H1 (cell line): ENCODE results near the gene KLHL41. TPM values are rescaled to one million over a fixed set of nuclear protein-coding genes. Genes with fewer than 3 reads are reported as not detected.

Source experiments
- CTCF ChIA-PET: fragments of 300-600 bp; sonication (Branson Sonifier 250); formaldehyde crosslinking; loops from one replicate; lab custom pipeline; 2021; ENCODE audit not compliant: partially characterized antibody; lab: Charles Lee
- POLR2A ChIA-PET: fragments of 300-600 bp; sonication (Branson Sonifier 250); formaldehyde crosslinking; loops from one replicate; lab custom pipeline; 2021; ENCODE audit warnings: inconsistent platforms; ENCODE audit not compliant: partially characterized antibody; lab: Charles Lee
- DNase-seq, 2 experiments: peaks; one replicate each; pipeline versions ENCODE4 v3.0.0 to v3.0.0-alpha.2; 2010 to 2022; ENCODE audit warnings: low spot score in 2 of 2, low read depth in 1 of 2, mixed read lengths in 1 of 2
- FAIRE-seq: peaks from 2 replicates; lab custom pipeline; 2011; peaks lifted over from hg19 to GRCh38; lab: Jason Lieb, UNC
- H2AFZ ChIP-seq: 2 replicates; pipeline ENCODE4 v1.8.1; 2012; ENCODE audit warnings: low read length, inconsistent platforms
- H2AK5ac ChIP-seq: 2 replicates; pipeline ENCODE4 v1.6.1; 2013; ENCODE audit warnings: low read depth, low read length
- H2BK120ac ChIP-seq: replicated peaks from 2 replicates; pipeline ENCODE3; 2013; ENCODE audit warnings: low read depth, low read length, inconsistent platforms
- H2BK12ac ChIP-seq: 2 replicates; pipeline ENCODE4 v1.6.1; 2013; ENCODE audit warnings: low read depth, low read length
- H2BK15ac ChIP-seq: 2 replicates; pipeline ENCODE4 v1.6.1; 2013; ENCODE audit warnings: low read length
- H2BK20ac ChIP-seq: 2 replicates; pipeline ENCODE4 v1.6.1; 2013; ENCODE audit warnings: low read length
- H2BK5ac ChIP-seq: 2 replicates; pipeline ENCODE4 v1.6.1; 2013; ENCODE audit warnings: low read depth, low read length
- H3K14ac ChIP-seq: 2 replicates; pipeline ENCODE4 v1.6.1; 2013; ENCODE audit warnings: inconsistent platforms; ENCODE audit not compliant: insufficient read length
- H3K18ac ChIP-seq: 2 replicates; pipeline ENCODE4 v1.6.1; 2013; ENCODE audit warnings: low read length; ENCODE audit errors: extremely low read depth
- H3K23ac ChIP-seq: 2 replicates; pipeline ENCODE4 v1.6.1; 2013; ENCODE audit warnings: inconsistent platforms; ENCODE audit not compliant: insufficient read length
- H3K23me2 ChIP-seq: 2 replicates; pipeline ENCODE4 v1.6.1; 2013; ENCODE audit warnings: low read depth, low read length
- H3K27ac ChIP-seq: 2 replicates; pipeline ENCODE4 v1.6.1; 2011; ENCODE audit warnings: low read depth, low read length, inconsistent platforms
- H3K27me3 ChIP-seq, 4 experiments: replicated peaks in 1 of 4; 1 replicate in 1 of 4; 2 replicates in 3 of 4; pipeline versions ENCODE4 v1.6.1 to v1.8.1; 2011 to 2013; ENCODE audit warnings: low read length in 3 of 4, mild to moderate bottlenecking in 3 of 4, inconsistent platforms in 2 of 4, mixed read lengths in 2 of 4, moderate library complexity in 1 of 4; ENCODE audit not compliant: control insufficient read depth in 3 of 4, insufficient read depth in 3 of 4; ENCODE audit errors: extremely low read depth in 1 of 4
- H3K36me3 ChIP-seq, 4 experiments: 2 replicates each; pipeline versions ENCODE4 v1.6.1 to v1.8.1; 2011 to 2013; ENCODE audit warnings: mild to moderate bottlenecking in 4 of 4, low read length in 3 of 4, moderate library complexity in 2 of 4, control low read depth in 1 of 4, inconsistent platforms in 1 of 4; ENCODE audit not compliant: insufficient read depth in 4 of 4, control insufficient read depth in 2 of 4
- H3K4ac ChIP-seq: replicated peaks from 2 replicates; pipeline ENCODE3; 2013; ENCODE audit warnings: low read length, low read depth, mixed read lengths, inconsistent platforms; ENCODE audit not compliant: insufficient read length
- H3K4me1 ChIP-seq, 4 experiments: replicated peaks in 1 of 4; 1 replicate in 1 of 4; 2 replicates in 3 of 4; pipeline versions ENCODE4 v1.6.1 to v1.8.1; 2011 to 2013; ENCODE audit warnings: low read length in 3 of 4, inconsistent platforms in 2 of 4, mixed read lengths in 1 of 4; ENCODE audit not compliant: insufficient read depth in 4 of 4, control insufficient read depth in 3 of 4
- H3K4me2 ChIP-seq, 2 experiments: 2 replicates each; pipeline versions ENCODE4 v1.6.1 to v1.8.1; 2011 to 2013; ENCODE audit warnings: low read depth in 2 of 2, low read length in 2 of 2, control low read depth in 1 of 2, inconsistent platforms in 1 of 2, mild to moderate bottlenecking in 1 of 2; ENCODE audit not compliant: insufficient read depth in 1 of 2
- H3K4me3 ChIP-seq, 4 experiments: fragments of 200-600, 300-600 bp in 1 of 4; sonication (generic), shearing (Covaris generic), sonication (Bioruptor Twin) in 1 of 4; 2 replicates each; pipeline versions ENCODE4 v1.5.1 to v1.8.1; 2011 to 2016; ENCODE audit warnings: low read length in 4 of 4, low read depth in 3 of 4, control low read depth in 2 of 4, inconsistent platforms in 2 of 4, mild to moderate bottlenecking in 2 of 4, mixed read lengths in 1 of 4, moderate library complexity in 1 of 4; ENCODE audit not compliant: insufficient read depth in 2 of 4; ENCODE audit errors: extremely low read depth in 1 of 4
- H3K56ac ChIP-seq: replicated peaks from 2 replicates; pipeline ENCODE3; 2013; ENCODE audit warnings: low read depth, mild to moderate bottlenecking, mixed read lengths, low read length, inconsistent platforms; ENCODE audit not compliant: insufficient read length
- H3K79me1 ChIP-seq: 2 replicates; pipeline ENCODE4 v1.6.1; 2013; ENCODE audit warnings: low read depth, low read length, control low read depth
- H3K79me2 ChIP-seq, 2 experiments: 2 replicates each; pipeline versions ENCODE4 v1.6.1 to v1.8.1; 2012 to 2013; ENCODE audit warnings: low read length in 2 of 2, mild to moderate bottlenecking in 2 of 2, inconsistent platforms in 1 of 2; ENCODE audit not compliant: insufficient read depth in 2 of 2, control insufficient read depth in 1 of 2
- H3K9ac ChIP-seq, 4 experiments: replicated peaks in 1 of 4; 1 replicate in 1 of 4; 2 replicates in 3 of 4; pipeline versions ENCODE4 v1.6.1 to v1.8.1; 2011 to 2013; ENCODE audit warnings: low read depth in 3 of 4, low read length in 3 of 4, control low read depth in 2 of 4, mild to moderate bottlenecking in 2 of 4, moderate library complexity in 2 of 4, inconsistent platforms in 1 of 4; ENCODE audit errors: extremely low read depth in 1 of 4
- H3K9me3 ChIP-seq, 2 experiments: 2 replicates each; pipeline versions ENCODE4 v1.6.1 to v1.8.1; 2012 to 2013; ENCODE audit warnings: mild to moderate bottlenecking in 2 of 2, moderate library complexity in 2 of 2, control low read depth in 1 of 2, inconsistent platforms in 1 of 2, low read depth in 1 of 2, low read length in 1 of 2, mixed read lengths in 1 of 2; ENCODE audit not compliant: insufficient read depth in 2 of 2
- H4K20me1 ChIP-seq, 2 experiments: replicated peaks in 1 of 2; 2 replicates each; pipeline versions ENCODE3 to v1.8.1; 2011 to 2013; ENCODE audit warnings: inconsistent platforms in 2 of 2, low read length in 2 of 2, mild to moderate bottlenecking in 1 of 2; ENCODE audit not compliant: insufficient read depth in 2 of 2, control insufficient read depth in 1 of 2
- H4K5ac ChIP-seq: 2 replicates; pipeline ENCODE4 v1.6.1; 2013; ENCODE audit warnings: low read length, low read depth, mixed read lengths, inconsistent platforms; ENCODE audit not compliant: insufficient read length
- H4K8ac ChIP-seq: 2 replicates; pipeline ENCODE4 v1.8.0; 2013; ENCODE audit warnings: mild to moderate bottlenecking, moderate library complexity, low read length, inconsistent platforms; ENCODE audit not compliant: insufficient read depth; ENCODE audit errors: extremely low read depth
- H4K91ac ChIP-seq: replicated peaks from 2 replicates; pipeline ENCODE3; 2013; ENCODE audit warnings: low read length, mixed read lengths, inconsistent platforms; ENCODE audit not compliant: insufficient read length
- NANOG ChIP-seq: IDR thresholded peaks from 2 replicates; pipeline ENCODE4 v1.6.1; 2011; ENCODE audit warnings: low read length, low read depth, mild to moderate bottlenecking, inconsistent platforms; ENCODE audit not compliant: insufficient read depth, poor library complexity, severe bottlenecking
- RAD21 ChIP-seq, 2 experiments: IDR thresholded peaks in 1 of 2; conservative IDR thresholded peaks in 1 of 2; 2 replicates each; pipeline ENCODE4 v1.6.1; 2011; ENCODE audit warnings: low read depth in 2 of 2, low read length in 2 of 2, improper control_type of control experiment in 1 of 2, inconsistent platforms in 1 of 2, mild to moderate bottlenecking in 1 of 2, moderate library complexity in 1 of 2
- WGBS, 2 experiments: shearing (Covaris generic) in 1 of 2; methylation state at CpG; one replicate each; pipeline versions ENCODE4 v1.1.6 to v1.1.7; 2013 to 2015; ENCODE audit warnings: low lambda C conversion rate in 2 of 2, mixed read lengths in 2 of 2, inconsistent platforms in 1 of 2, low coverage in 1 of 2, missing lambda C conversion rate in 1 of 2; ENCODE audit not compliant: insufficient replicate concordance in 2 of 2, insufficient coverage in 1 of 2, insufficient read length in 1 of 2; ENCODE audit errors: extremely low coverage in 1 of 2, missing lambda C conversion rate in 1 of 2; 5-methylcytosine and 5-hydroxymethylcytosine counted together
- polyA plus RNA-seq, 7 experiments: library from polyadenylated mRNA; depleted of rRNA in 3 of 7; stranded (reverse) in 5 of 7; unstranded in 2 of 7; fragments of >200 nt in 5 of 7; fragments of 200-250 nt in 2 of 7; gene quantifications; 1 replicate in 5 of 7; 2 replicates in 1 of 7; 4 replicates in 1 of 7; pipeline versions ENCODE4 v1.2.1 to v1.2.3, GENCODE V29; 2011 to 2013; ENCODE audit warnings: missing spikeins in 2 of 7, mixed read lengths in 2 of 7
- total RNA-seq: library from RNA; stranded (reverse); fragmentation: NEBNext Ultra II Directional; extraction: Animal tissue kit (Norgen Biotek cat#: 25700); gene quantifications from 2 replicates; pipeline ENCODE4 v1.2.1, GENCODE V29; 2021
- TF ChIP-seq, protein P1 (sequence below), 3 experiments: IDR thresholded peaks; 1 replicate in 2 of 3; 2 replicates in 1 of 3; pipeline versions ENCODE4 v1.5.1 to v1.6.1; 2011; ENCODE audit warnings: low read length in 3 of 3, mild to moderate bottlenecking in 3 of 3, inconsistent platforms in 2 of 3, low read depth in 1 of 3, moderate library complexity in 1 of 3; ENCODE audit not compliant: insufficient read depth in 1 of 3; ENCODE audit errors: control extremely low read depth in 1 of 3

Gene KLHL41
- total and polyA plus RNA-seq, 2 of the 8 experiments (the other 6 are each of a cell fraction or from before 2014, with no cell fraction given): not detected

DNA sequence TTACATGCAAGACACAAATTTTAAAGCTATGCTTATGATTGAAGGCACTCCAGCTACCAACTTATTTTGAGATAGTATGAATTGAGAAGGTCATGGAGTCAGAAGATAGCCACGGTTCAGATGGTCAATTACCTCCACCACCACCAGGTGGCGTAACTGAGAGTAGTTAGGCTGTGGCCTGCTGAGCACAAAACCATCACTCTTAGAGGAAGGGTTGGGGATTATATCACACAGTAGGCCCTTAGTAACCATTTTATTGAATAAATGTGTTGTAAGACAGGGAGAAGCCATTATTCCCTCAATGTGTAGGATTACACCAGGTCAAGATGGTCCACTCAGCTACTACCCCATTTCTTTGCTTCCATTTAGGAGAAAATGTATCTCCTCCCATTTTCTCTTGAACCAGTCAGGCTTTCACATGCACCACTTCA lies 18.8 kb downstream of the KLHL41 start:
- ChIA-PET CTCF (interaction anchor here (0.6 to 2.4 kb wide), 18 partner anchors 10 to 1302 kb away, joined by 3 to 14 read pairs (median 4); no protein-coding TSS in a partner anchor), POLR2A (interaction anchor here (1.4 kb wide), 1 partner anchor 45 kb away, joined by 4 read pairs; the partner anchor contains the start of gene FASTKD1)
- Histone ChIP-seq H3K23me2 (no peaks in the 10 kb centered on the region), H2AFZ (no peak overlapping the region), H3K4me3 (no peak overlapping the region), H4K20me1 (no peaks in the 10 kb centered on the region), H3K27me3 (no peaks in the 10 kb centered on the region), H4K91ac (no peak overlapping the region), H2BK15ac (no peak overlapping the region), H3K4ac (no peak overlapping the region), H4K8ac (no peak overlapping the region), H2BK5ac (no peak overlapping the region), H3K36me3 (peaks cover 0 to 16% (median 5%) of the 10 kb centered on the region in 4 experiments; a peak in 4 of 8 replicates), H3K14ac (no peak overlapping the region), H2BK120ac (no peak overlapping the region), H3K23ac (no peak overlapping the region), H3K18ac (no peak overlapping the region), H3K27ac (no peak overlapping the region), H3K79me2 (no peaks in the 10 kb centered on the region), H3K9me3 (no peaks in the 10 kb centered on the region), H3K4me1 (no peaks in the 10 kb centered on the region), H2BK12ac (no peak overlapping the region), H3K9ac (no peak overlapping the region), H3K79me1 (no peaks in the 10 kb centered on the region), H2BK20ac (no peak overlapping the region), H3K56ac (no peak overlapping the region), H3K4me2 (no peak overlapping the region), H2AK5ac (no peak overlapping the region)
- peak; percentile 98 for FAIRE-seq
- WGBS, 2 experiments: 6% methylated on average over 2 of the region's 2 CpGs; no CpG with 5 or more reads in 1 of the 2 experiments
- peak; percentile 9 to 89 for DNase-seq
- TF ChIP-seq RAD21 (IDR thresholded peaks at IDR 0.05 in 1 of 2, conservative IDR thresholded peaks at IDR 0.05 in 1 of 2; ENCODE audit: low read depth in 2 of 2, low read length in 2 of 2) (peak; percentile 65 to 74), NANOG (no peak)
- TF ChIP-seq, protein P1, sequence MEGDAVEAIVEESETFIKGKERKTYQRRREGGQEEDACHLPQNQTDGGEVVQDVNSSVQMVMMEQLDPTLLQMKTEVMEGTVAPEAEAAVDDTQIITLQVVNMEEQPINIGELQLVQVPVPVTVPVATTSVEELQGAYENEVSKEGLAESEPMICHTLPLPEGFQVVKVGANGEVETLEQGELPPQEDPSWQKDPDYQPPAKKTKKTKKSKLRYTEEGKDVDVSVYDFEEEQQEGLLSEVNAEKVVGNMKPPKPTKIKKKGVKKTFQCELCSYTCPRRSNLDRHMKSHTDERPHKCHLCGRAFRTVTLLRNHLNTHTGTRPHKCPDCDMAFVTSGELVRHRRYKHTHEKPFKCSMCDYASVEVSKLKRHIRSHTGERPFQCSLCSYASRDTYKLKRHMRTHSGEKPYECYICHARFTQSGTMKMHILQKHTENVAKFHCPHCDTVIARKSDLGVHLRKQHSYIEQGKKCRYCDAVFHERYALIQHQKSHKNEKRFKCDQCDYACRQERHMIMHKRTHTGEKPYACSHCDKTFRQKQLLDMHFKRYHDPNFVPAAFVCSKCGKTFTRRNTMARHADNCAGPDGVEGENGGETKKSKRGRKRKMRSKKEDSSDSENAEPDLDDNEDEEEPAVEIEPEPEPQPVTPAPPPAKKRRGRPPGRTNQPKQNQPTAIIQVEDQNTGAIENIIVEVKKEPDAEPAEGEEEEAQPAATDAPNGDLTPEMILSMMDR (IDR thresholded peaks at IDR 0.05; ENCODE audit: control extremely low read depth in 1 of 3, insufficient read depth in 1 of 3, low read depth in 1 of 3, low read length in 3 of 3): peak; percentile 76 to 94 (median 80)
- TF ChIP-seq, all 59 proteins: peak for 2
- H4K5ac ChIP-seq: no peak overlapping the region
